ENCODE measurements around the gene NBDY. TPM values are rescaled to one million over a fixed set of nuclear protein-coding genes. Genes with fewer than 3 reads are reported as not detected.
"Not testable (repeated sequence)": the region's sequence is repeated elsewhere in the genome, so short reads cannot be mapped to it uniquely, and the experiment has no call there.

Gene NBDY
- total RNA-seq, 1 experiment from 2014 or later, result 22.4 TPM

GRCh38 chrX:56762707-56763555 is 33.9 kb downstream of the NBDY start:
- in situ Hi-C loops (cut with HindIII; ENCODE audit: low pct_unique_long_range_greater_than_20kb, low sequenced_read_pairs), result no loop called here
- no peak for DNase-seq (ENCODE audit: low read depth)

- DNase-seq (ENCODE audit: low read depth), result no peak
- in situ Hi-C loops (cut with HindIII; ENCODE audit: low pct_unique_long_range_greater_than_20kb, low sequenced_read_pairs), result no loop called here
Measured at GRCh38 chrX:56763556-56764152, 34.6 kb downstream of the NBDY start.

GRCh38 chrX:56764153-56764974 is 35.3 kb downstream of the NBDY start:
- peak; percentile 41 for DNase-seq (ENCODE audit: low read depth)
- in situ Hi-C loops (cut with HindIII; ENCODE audit: low pct_unique_long_range_greater_than_20kb, low sequenced_read_pairs), result no loop called here

- in situ Hi-C loops (cut with HindIII; ENCODE audit: low pct_unique_long_range_greater_than_20kb, low sequenced_read_pairs), result no loop called here
- no peak for DNase-seq (ENCODE audit: low read depth)
Measured at GRCh38 chrX:56764975-56765791, 36.1 kb downstream of the NBDY start.

- in situ Hi-C loops (cut with HindIII; ENCODE audit: low pct_unique_long_range_greater_than_20kb, low sequenced_read_pairs), result no loop called here
- DNase-seq (ENCODE audit: low read depth), result no peak
Measured at GRCh38 chrX:56765811-56766553, 36.9 kb downstream of the NBDY start.

GRCh38 chrX:56766554-56767347 is 37.7 kb downstream of the NBDY start:
- DNase-seq (ENCODE audit: low read depth), result no peak
- in situ Hi-C loops (cut with HindIII; ENCODE audit: low pct_unique_long_range_greater_than_20kb, low sequenced_read_pairs), result no loop called here

- DNase-seq (ENCODE audit: low read depth); in situ Hi-C loops (cut with HindIII; ENCODE audit: low pct_unique_long_range_greater_than_20kb, low sequenced_read_pairs): not testable (repeated sequence)
Measured at GRCh38 chrX:56767348-56768119, 38.5 kb downstream of the NBDY start.

GRCh38 chrX:56768120-56768660 is 39.1 kb downstream of the NBDY start:
- DNase-seq (ENCODE audit: low read depth); in situ Hi-C loops (cut with HindIII; ENCODE audit: low pct_unique_long_range_greater_than_20kb, low sequenced_read_pairs): not testable (repeated sequence)

GRCh38 chrX:56772675-56773521 is 43.9 kb downstream of the NBDY start:
- in situ Hi-C loops (cut with HindIII; ENCODE audit: low pct_unique_long_range_greater_than_20kb, low sequenced_read_pairs); DNase-seq (ENCODE audit: low read depth): not testable (repeated sequence)

GRCh38 chrX:56773522-56774060 is 44.5 kb downstream of the NBDY start:
- DNase-seq (ENCODE audit: low read depth); in situ Hi-C loops (cut with HindIII; ENCODE audit: low pct_unique_long_range_greater_than_20kb, low sequenced_read_pairs): not testable (repeated sequence)

- DNase-seq (ENCODE audit: low read depth); in situ Hi-C loops (cut with HindIII; ENCODE audit: low pct_unique_long_range_greater_than_20kb, low sequenced_read_pairs): not testable (repeated sequence)
Measured at GRCh38 chrX:56778099-56778923, 49.3 kb downstream of the NBDY start.

GRCh38 chrX:56778924-56779468 is 50.0 kb downstream of the NBDY start:
- in situ Hi-C loops (cut with HindIII; ENCODE audit: low pct_unique_long_range_greater_than_20kb, low sequenced_read_pairs); DNase-seq (ENCODE audit: low read depth): not testable (repeated sequence)
